Natural killer cell treated with Interleukin-12 subunit alpha and Interleukin-12 subunit beta and Interleukin-15 and Interleukin-18, amount 100 ng/mL, for 72 hours (primary cell): ENCODE measurements around the gene LEMD2. TPM values are rescaled to one million over a fixed set of nuclear protein-coding genes. Genes with fewer than 3 reads are reported as not detected.
A peak's percentile ranks its signal among the peaks of the same experiment; 100 is the strongest.
"Not testable (repeated sequence)": the region's sequence is repeated elsewhere in the genome, so short reads cannot be mapped to it uniquely, and the experiment has no call there.

ENCODE experiments used
- ATAC-seq, 2 donors: fragments of 150-1000 bp; cut with Tn5 transposase in 1 of 2; sonication (Bioruptor Pico), chemical (Tn5 transposase) in 1 of 2; 2 replicates each; pipeline ENCODE4 v1.10.0; 2021
- DNase-seq: peaks from one replicate; pipeline ENCODE4 v3.0.0; 2022; ENCODE audit warnings: low spot score
- H3K27ac Mint-ChIP-seq, 2 donors: 1 replicate in 1 of 2; 2 replicates in 1 of 2; pipeline ENCODE4 v1.8.0; 2022; ENCODE audit warnings: mixed read lengths in 2 of 2, mild to moderate bottlenecking in 1 of 2, moderate library complexity in 1 of 2
- H3K27me3 Mint-ChIP-seq, 2 donors: 1 replicate in 1 of 2; 2 replicates in 1 of 2; pipeline ENCODE4 v1.8.0; 2022; ENCODE audit warnings: mixed read lengths in 2 of 2
- H3K36me3 Mint-ChIP-seq: one replicate; pipeline ENCODE4 v1.8.0; 2022; ENCODE audit warnings: mixed read lengths
- H3K4me1 Mint-ChIP-seq, 2 donors: 1 replicate in 1 of 2; 2 replicates in 1 of 2; pipeline ENCODE4 v1.8.0; 2022; ENCODE audit warnings: low read depth in 2 of 2, mixed read lengths in 2 of 2, mild to moderate bottlenecking in 1 of 2
- H3K4me3 Mint-ChIP-seq: one replicate; pipeline ENCODE4 v1.8.0; 2022; ENCODE audit warnings: mixed read lengths
- H3K9me3 Mint-ChIP-seq: 2 replicates; pipeline ENCODE4 v1.8.0; 2022; ENCODE audit warnings: mixed read lengths
- total RNA-seq, 2 donors: library from RNA; stranded (reverse); gene quantifications; one replicate each; pipeline ENCODE4 v1.2.3, GENCODE V29; 2022

Gene LEMD2
- total RNA-seq, result 10 to 100 TPM; 62.1 to 67.6 TPM

- Mint-ChIP-seq H3K36me3 (peaks cover 7% of the 10 kb centered on the region), H3K4me1 (peaks cover 42% of the 10 kb centered on the region in 2 donors), H3K27ac (peak within 1 kb of the TSS; percentile 94 to 96), H3K9me3 (no peaks in the 10 kb centered on the region), H3K27me3 (peaks cover 0 to 5% of the 10 kb centered on the region in 2 donors), H3K4me3 (peak within 1 kb of the TSS; percentile 97)
- ATAC-seq, result peak; percentile 93 to 96
- peak; percentile 94 for DNase-seq
Observed at GRCh38 chr6:33788694-33789549, at the start of gene LEMD2. LEMD2 (minus strand) TSS chr6:33789130; CDS start chr6:33789116, 14 bp downstream.

GRCh38 chr6:33837971-33838665 lies 49.2 kb upstream of the LEMD2 start:
- DNase-seq, result no peak
- Mint-ChIP-seq H3K27me3 (peaks cover 21 to 40% of the 10 kb centered on the region in 2 donors), H3K27ac (no peak overlapping the region), H3K36me3 (peaks cover 4% of the 10 kb centered on the region), H3K4me1 (peaks cover 13 to 15% of the 10 kb centered on the region in 2 donors), H3K4me3 (no peak overlapping the region), H3K9me3 (no peaks in the 10 kb centered on the region)
- no peak for ATAC-seq

GRCh38 chr6:33836806-33837469 lies 48.0 kb upstream of the LEMD2 start:
- Mint-ChIP-seq H3K4me1 (peaks cover 13 to 15% of the 10 kb centered on the region in 2 donors), H3K36me3 (peaks cover 4% of the 10 kb centered on the region), H3K9me3 (no peaks in the 10 kb centered on the region), H3K4me3 (no peak overlapping the region), H3K27ac (no peak overlapping the region), H3K27me3 (peaks cover 21 to 35% of the 10 kb centered on the region in 2 donors)
- DNase-seq, result no peak
- no peak for ATAC-seq

GRCh38 chr6:33834401-33835392 lies 45.8 kb upstream of the LEMD2 start:
- H3K27ac Mint-ChIP-seq, result no peak overlapping the region

GRCh38 chr6:33833599-33833998 lies 44.7 kb upstream of the LEMD2 start:
- Mint-ChIP-seq H3K27ac (no peak overlapping the region), H3K36me3 (peaks cover 4% of the 10 kb centered on the region), H3K27me3 (peaks cover 28 to 44% of the 10 kb centered on the region in 2 donors), H3K4me3 (no peak overlapping the region), H3K4me1 (peaks cover 0 to 3% of the 10 kb centered on the region in 2 donors), H3K9me3 (no peaks in the 10 kb centered on the region)
- ATAC-seq (no peak), DNase-seq (no peak)

More at GRCh38 chr6:33834401-33835392, 45.8 kb upstream of the LEMD2 start:
- Mint-ChIP-seq H3K4me1 (peaks cover 6% of the 10 kb centered on the region in 2 donors), H3K36me3 (peaks cover 4% of the 10 kb centered on the region), H3K27me3 (peaks cover 28 to 42% of the 10 kb centered on the region in 2 donors), H3K9me3 (no peaks in the 10 kb centered on the region), H3K4me3 (no peak overlapping the region)
- DNase-seq, result no peak
- no peak for ATAC-seq

- not testable (repeated sequence) for H3K4me1 Mint-ChIP-seq, H3K36me3 Mint-ChIP-seq, H3K4me3 Mint-ChIP-seq, ATAC-seq, DNase-seq, H3K27ac Mint-ChIP-seq, H3K9me3 Mint-ChIP-seq
- H3K27me3 Mint-ChIP-seq, result peaks cover 33 to 47% of the 10 kb centered on the region in 2 donors
Observed at GRCh38 chr6:33832831-33833230, 43.9 kb upstream of the LEMD2 start.

- H3K9me3 Mint-ChIP-seq, H3K27ac Mint-ChIP-seq, DNase-seq, H3K4me1 Mint-ChIP-seq, H3K36me3 Mint-ChIP-seq, H3K4me3 Mint-ChIP-seq, ATAC-seq: not testable (repeated sequence)
- peaks cover 26 to 38% of the 10 kb centered on the region in 2 donors for H3K27me3 Mint-ChIP-seq
Observed at GRCh38 chr6:33831725-33832124, 42.8 kb upstream of the LEMD2 start.

- Mint-ChIP-seq H3K4me1 (peaks cover 0 to 3% of the 10 kb centered on the region in 2 donors), H3K27ac (no peak overlapping the region), H3K9me3 (no peaks in the 10 kb centered on the region), H3K36me3 (no peaks in the 10 kb centered on the region), H3K27me3 (peaks cover 24 to 34% of the 10 kb centered on the region in 2 donors), H3K4me3 (no peak overlapping the region)
- DNase-seq (no peak), ATAC-seq (peak in 1 of 2 donors; percentile 36)
Observed at GRCh38 chr6:33830635-33831240, 41.8 kb upstream of the LEMD2 start.

GRCh38 chr6:33828764-33829731 lies 40.1 kb upstream of the LEMD2 start:
- Mint-ChIP-seq H3K4me1 (peaks cover 0 to 3% of the 10 kb centered on the region in 2 donors), H3K9me3 (no peaks in the 10 kb centered on the region), H3K4me3 (no peak overlapping the region), H3K36me3 (no peaks in the 10 kb centered on the region), H3K27ac (no peak overlapping the region), H3K27me3 (peaks cover 16 to 28% of the 10 kb centered on the region in 2 donors)
- DNase-seq (no peak), ATAC-seq (no peak)

- ATAC-seq (no peak), DNase-seq (no peak)
- Mint-ChIP-seq H3K4me3 (no peak overlapping the region), H3K36me3 (no peaks in the 10 kb centered on the region), H3K27ac (no peak overlapping the region), H3K9me3 (no peaks in the 10 kb centered on the region), H3K27me3 (peaks cover 16 to 24% of the 10 kb centered on the region in 2 donors), H3K4me1 (peaks cover 0 to 3% of the 10 kb centered on the region in 2 donors)
Observed at GRCh38 chr6:33828452-33828763, 39.5 kb upstream of the LEMD2 start.

GRCh38 chr6:33827546-33828451 lies 38.9 kb upstream of the LEMD2 start:
- ATAC-seq (no peak), DNase-seq (no peak)
- peaks cover 20 to 28% of the 10 kb centered on the region in 2 donors for H3K27me3 Mint-ChIP-seq
- H3K36me3 Mint-ChIP-seq, result no peaks in the 10 kb centered on the region
- H3K9me3 Mint-ChIP-seq, result no peaks in the 10 kb centered on the region
- no peak overlapping the region for H3K4me3 Mint-ChIP-seq
- H3K4me1 Mint-ChIP-seq, result peaks cover 0 to 3% of the 10 kb centered on the region in 2 donors
- H3K27ac Mint-ChIP-seq, result no peak overlapping the region
